GM06990 (cell line): ENCODE results near the gene ZNF646.

ENCODE experiments used
- DNase-seq: peaks from one replicate; pipeline ENCODE4 v3.0.0-alpha.2; 2011; ENCODE audit not compliant: insufficient read length; ENCODE audit errors: extremely low read depth
- H3K27me3 ChIP-seq: replicated peaks from 2 replicates; pipeline ENCODE4 v1.6.0; 2011; ENCODE audit warnings: low read length; ENCODE audit not compliant: control insufficient read depth, insufficient read depth
- H3K36me3 ChIP-seq: 2 replicates; pipeline ENCODE4 v1.5.1; 2011; ENCODE audit warnings: low read length; ENCODE audit not compliant: control insufficient read depth, insufficient read depth
- H3K4me3 ChIP-seq: replicated peaks from 2 replicates; pipeline ENCODE4 v1.5.1; 2011; ENCODE audit warnings: low read depth, mild to moderate bottlenecking, control low read depth, low read length
- TF ChIP-seq, protein P1 (sequence below): IDR thresholded peaks from 2 replicates; pipeline ENCODE4 v1.5.1; 2011; ENCODE audit warnings: low read length, control low read depth, mild to moderate bottlenecking, inconsistent platforms; ENCODE audit not compliant: insufficient read depth, poor library complexity, severe bottlenecking

The ZNF646 gene

DNA sequence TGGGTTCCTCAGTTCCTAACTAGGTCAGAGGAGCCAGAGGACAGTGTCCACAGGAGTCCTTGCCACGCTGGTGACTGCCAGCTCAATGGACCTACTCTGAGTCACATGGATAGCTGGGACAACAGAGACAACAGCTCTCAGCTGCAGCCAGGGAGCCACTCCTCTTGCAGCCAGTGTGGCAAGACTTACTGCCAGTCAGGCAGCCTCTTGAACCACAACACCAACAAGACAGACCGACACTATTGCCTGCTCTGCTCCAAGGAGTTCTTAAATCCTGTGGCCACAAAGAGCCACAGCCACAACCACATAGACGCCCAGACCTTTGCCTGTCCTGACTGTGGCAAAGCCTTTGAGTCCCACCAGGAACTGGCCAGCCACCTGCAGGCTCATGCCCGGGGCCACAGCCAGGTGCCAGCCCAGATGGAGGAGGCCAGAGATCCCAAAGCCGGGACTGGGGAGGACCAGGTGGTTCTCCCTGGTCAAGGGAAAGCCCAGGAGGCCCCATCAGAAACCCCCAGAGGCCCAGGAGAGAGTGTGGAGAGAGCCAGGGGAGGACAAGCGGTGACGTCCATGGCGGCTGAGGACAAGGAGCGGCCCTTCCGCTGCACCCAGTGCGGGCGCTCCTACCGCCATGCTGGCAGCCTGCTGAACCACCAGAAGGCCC lies 6.7 kb downstream of the ZNF646 start:
- TF ChIP-seq, protein P1, sequence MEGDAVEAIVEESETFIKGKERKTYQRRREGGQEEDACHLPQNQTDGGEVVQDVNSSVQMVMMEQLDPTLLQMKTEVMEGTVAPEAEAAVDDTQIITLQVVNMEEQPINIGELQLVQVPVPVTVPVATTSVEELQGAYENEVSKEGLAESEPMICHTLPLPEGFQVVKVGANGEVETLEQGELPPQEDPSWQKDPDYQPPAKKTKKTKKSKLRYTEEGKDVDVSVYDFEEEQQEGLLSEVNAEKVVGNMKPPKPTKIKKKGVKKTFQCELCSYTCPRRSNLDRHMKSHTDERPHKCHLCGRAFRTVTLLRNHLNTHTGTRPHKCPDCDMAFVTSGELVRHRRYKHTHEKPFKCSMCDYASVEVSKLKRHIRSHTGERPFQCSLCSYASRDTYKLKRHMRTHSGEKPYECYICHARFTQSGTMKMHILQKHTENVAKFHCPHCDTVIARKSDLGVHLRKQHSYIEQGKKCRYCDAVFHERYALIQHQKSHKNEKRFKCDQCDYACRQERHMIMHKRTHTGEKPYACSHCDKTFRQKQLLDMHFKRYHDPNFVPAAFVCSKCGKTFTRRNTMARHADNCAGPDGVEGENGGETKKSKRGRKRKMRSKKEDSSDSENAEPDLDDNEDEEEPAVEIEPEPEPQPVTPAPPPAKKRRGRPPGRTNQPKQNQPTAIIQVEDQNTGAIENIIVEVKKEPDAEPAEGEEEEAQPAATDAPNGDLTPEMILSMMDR = no peak
- H3K27me3 ChIP-seq = no peaks in the 10 kb centered on the region
- DNase-seq = no peak
- peaks cover 48% of the 10 kb centered on the region for H3K36me3 ChIP-seq
- no peak overlapping the region for H3K4me3 ChIP-seq

DNA sequence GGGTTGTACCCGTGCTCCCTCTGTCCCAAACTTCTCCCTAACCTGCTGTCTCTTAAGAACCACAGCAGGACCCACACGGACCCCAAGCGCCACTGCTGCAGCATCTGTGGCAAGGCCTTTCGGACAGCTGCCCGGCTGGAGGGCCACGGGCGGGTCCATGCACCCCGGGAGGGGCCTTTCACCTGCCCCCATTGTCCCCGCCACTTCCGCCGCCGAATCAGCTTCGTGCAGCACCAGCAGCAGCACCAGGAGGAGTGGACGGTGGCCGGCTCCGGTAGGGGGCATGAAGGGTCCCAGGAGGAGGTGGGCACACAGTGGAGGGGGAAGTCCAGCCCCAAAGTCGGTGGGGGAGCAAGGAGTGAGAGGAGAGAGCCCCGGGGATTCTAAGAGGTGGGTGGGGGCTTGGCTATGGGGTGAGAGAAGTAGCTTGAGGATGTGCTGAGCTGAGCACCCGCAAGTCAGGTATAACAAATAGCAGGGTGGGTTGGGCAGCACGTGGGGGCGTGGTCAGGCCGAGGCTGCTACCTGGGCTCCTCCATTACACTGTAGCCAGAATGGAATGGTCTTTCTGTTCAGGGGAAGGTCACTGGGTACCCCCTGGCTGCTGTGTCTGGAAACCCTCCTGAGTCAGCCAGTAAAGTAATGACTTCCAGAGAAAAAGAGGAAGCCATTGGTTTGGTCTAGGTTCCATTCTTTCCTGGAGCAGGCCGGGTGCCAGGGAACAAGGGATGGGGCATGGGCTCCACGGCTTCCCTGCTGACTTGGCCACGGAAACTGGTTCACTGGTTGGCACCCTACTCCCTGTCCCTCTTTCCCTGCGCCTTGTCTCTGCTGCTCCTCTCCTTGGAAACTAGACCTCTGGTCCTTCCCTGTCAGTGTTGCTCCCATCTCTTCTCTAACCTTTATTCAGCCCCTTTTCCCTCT lies 7.5 kb downstream of the ZNF646 start:
- TF ChIP-seq, protein P1 = no peak
- no peaks in the 10 kb centered on the region for H3K27me3 ChIP-seq
- peaks cover 46% of the 10 kb centered on the region for H3K36me3 ChIP-seq
- H3K4me3 ChIP-seq = no peak overlapping the region
- no peak for DNase-seq

DNA sequence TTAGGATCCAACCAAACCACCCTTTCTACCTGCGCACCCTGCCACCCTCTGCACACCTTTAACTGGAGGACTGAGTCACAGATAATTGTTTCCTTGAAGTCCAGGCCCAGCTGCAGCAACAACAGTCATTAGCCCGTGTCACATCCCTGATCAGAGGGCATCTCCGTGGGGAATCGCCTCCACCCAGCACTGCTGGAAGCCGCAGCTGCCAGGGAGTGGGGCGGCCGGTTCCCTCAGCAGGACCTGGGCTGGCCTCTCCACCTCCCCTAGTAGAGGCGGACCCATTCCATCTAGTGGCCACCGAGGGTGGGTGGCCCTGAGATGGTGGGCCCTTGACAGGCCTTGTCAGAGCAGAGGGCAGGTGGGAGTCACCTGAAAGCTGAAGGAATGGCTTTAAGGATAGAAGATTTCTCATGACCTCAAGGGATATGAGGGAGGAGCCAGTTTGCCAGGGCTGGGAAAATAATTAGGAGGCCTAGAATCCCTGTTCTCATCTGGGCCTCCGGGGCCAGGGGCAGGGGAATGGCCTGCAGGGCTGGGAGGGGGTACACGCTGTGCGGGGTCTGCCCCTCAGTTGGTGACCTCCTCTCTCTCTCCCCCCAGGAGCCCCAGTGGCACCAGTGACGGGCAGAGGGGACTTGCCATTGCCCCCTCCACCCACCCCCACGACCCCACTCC lies 8.3 kb downstream of the ZNF646 start:
- DNase-seq = no peak
- no peaks in the 10 kb centered on the region for H3K27me3 ChIP-seq
- H3K4me3 ChIP-seq = no peak overlapping the region
- peaks cover 38% of the 10 kb centered on the region for H3K36me3 ChIP-seq
- TF ChIP-seq, protein P1 = no peak

DNA sequence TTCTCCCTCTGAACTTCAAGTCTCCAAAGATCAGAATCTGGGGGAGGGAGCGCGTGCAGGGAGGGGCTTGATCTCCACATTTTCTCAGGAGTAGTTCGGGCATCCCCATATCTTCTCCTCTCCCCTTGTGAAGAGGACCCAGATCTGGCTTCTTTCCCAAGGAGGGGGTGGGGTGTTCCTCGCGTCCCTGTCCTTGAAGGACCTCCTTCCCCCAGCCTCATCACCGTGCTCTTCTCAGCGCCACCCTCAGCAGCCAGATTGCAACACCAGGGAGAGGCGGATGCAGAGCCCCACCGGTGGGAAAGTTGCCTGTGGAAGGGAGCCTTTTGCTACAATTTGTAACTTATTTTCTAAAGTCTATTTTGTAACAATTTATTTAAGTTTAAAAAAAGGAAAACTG lies 8.9 kb downstream of the ZNF646 start:
- TF ChIP-seq, protein P1 = no peak
- Histone ChIP-seq H3K27me3 (no peaks in the 10 kb centered on the region), H3K36me3 (peaks cover 33% of the 10 kb centered on the region), H3K4me3 (no peak overlapping the region)
- DNase-seq = no peak

DNA sequence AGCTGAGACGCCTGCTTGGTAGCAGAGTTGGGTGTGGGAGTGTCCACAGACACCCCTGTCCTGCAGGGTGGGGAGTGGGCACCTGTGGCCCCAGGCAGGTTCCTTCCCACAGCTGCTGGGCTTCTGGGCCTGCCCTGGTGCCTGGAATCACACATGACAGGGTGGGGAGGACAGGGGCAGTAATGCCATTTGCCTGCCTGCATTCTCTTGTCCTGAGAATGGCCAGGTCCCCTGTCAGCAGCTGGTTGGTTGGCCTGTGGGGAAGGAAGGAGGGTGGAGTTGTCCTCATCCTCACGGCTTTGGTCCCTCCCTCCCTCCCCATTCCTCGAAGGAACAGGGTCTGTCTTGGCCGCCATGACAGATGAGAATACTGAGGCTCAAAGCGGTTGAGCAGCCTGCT lies 9.3 kb downstream of the ZNF646 start:
- Histone ChIP-seq H3K27me3 (no peaks in the 10 kb centered on the region), H3K36me3 (peaks cover 29% of the 10 kb centered on the region), H3K4me3 (no peak overlapping the region)
- DNase-seq = no peak
- TF ChIP-seq, protein P1 = no peak
